GM13976 (cell line): Measurements from ENCODE around the gene FXYD1.

Experiments used
- DNase-seq: peaks from one replicate; pipeline ENCODE4 v3.0.0; 2012; ENCODE audit warnings: low spot score
- in situ Hi-C: fragments of 300-500 bp; cut with MboI; formaldehyde crosslinking; loops from one replicate; pipeline ENCODE4 v1.12.0; 2022; ENCODE audit warnings: low sequenced_read_pairs, mixed read lengths, inconsistent platforms; ENCODE audit not compliant: unreplicated experiment
- TF ChIP-seq, protein P1 (sequence below): IDR thresholded peaks from 2 replicates; pipeline ENCODE4 v1.5.1; 2012; ENCODE audit warnings: borderline replicate concordance, mild to moderate bottlenecking; ENCODE audit not compliant: insufficient read depth; ENCODE audit errors: extremely low read depth, missing control alignments, control extremely low read depth

FXYD1 gene

DNA sequence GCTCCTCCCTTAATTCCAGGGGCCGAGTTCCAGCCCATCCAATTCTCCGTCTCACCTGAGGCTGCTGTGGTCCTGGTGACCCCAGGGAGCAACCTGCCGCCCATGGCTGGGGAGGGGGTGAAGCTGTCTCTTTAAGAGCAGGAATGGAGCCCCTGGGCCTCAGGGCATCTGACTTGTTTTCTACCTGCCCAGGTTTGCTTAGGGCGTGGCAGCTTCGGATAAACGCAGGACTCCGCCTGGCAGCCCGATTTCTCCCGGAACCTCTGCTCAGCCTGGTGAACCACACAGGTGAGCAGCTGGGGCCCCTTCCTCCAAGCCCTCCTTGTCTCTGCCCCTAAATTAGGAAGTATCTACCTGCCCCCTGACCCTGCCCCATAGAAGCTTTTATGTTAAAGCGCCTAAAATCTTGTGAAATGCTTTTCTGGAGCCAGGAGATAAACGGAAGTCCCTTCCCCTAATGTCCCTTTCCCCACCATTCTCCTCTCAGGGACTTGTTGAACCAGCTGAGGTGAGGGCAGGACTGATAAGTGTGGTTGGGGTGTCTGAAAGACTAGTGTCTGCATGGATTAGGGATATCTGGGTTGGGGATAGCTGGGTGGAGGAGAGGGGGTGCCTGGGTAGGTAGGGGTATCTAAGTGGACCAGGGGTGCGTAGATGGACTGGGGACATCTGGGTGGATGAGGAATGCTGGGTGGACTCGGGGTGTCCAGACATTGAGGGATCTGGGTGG is 22.4 kb upstream of the FXYD1 start:
- TF ChIP-seq, protein P1, sequence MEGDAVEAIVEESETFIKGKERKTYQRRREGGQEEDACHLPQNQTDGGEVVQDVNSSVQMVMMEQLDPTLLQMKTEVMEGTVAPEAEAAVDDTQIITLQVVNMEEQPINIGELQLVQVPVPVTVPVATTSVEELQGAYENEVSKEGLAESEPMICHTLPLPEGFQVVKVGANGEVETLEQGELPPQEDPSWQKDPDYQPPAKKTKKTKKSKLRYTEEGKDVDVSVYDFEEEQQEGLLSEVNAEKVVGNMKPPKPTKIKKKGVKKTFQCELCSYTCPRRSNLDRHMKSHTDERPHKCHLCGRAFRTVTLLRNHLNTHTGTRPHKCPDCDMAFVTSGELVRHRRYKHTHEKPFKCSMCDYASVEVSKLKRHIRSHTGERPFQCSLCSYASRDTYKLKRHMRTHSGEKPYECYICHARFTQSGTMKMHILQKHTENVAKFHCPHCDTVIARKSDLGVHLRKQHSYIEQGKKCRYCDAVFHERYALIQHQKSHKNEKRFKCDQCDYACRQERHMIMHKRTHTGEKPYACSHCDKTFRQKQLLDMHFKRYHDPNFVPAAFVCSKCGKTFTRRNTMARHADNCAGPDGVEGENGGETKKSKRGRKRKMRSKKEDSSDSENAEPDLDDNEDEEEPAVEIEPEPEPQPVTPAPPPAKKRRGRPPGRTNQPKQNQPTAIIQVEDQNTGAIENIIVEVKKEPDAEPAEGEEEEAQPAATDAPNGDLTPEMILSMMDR, result no peak

GRCh38 chr19:35117116-35117515 is 21.5 kb upstream of the FXYD1 start:
- in situ Hi-C loops, result no loop called here

More for the DNA sequence above, 22.4 kb upstream of the FXYD1 start:
- in situ Hi-C loops, result no loop called here
- DNase-seq, result no peak

GRCh38 chr19:35117799-35118198 is 20.8 kb upstream of the FXYD1 start:
- TF ChIP-seq, protein P1, result no peak
- no peak for DNase-seq
- in situ Hi-C loops, result no loop called here

More at GRCh38 chr19:35117116-35117515, 21.5 kb upstream of the FXYD1 start:
- TF ChIP-seq, protein P1, result no peak
- no peak for DNase-seq

DNA sequence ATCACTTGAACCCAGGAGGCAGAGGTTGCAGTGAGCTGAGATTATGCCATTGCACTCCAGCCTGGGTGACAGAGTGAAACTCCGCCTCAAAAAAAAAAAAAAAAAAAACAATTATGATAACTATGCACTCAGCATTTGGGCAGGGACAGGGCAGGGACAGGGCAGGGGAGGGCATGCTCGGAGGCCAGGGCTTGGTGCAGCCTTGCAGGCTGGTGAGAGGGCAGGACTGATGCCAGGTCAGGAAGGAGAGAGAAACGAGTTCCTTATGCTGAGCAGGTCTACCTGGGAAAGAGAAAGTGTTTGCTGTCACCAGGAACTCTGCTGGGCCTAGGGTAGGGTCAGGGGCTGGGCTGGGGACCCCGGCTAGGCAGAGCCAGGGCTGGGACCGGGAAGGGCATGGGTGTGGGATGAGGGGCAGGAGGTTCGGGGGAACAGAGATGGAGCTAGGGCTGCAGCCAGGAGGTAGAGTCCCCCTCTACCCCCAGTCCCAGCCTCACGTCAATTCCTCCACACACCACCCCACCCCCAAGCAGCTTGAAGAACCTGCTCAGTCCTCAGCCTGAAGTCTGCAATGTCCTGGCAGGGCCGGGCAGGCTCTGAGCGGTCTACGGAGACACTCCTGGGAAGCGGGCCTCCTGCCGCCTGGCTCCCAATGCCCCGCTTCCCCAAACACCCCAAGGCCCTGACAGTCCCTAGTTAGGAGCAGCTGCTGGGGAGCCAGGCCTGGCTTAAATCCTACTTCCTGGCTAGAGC is 20.2 kb upstream of the FXYD1 start:
- no peak for DNase-seq
- TF ChIP-seq, protein P1, result no peak
- in situ Hi-C loops, result no loop called here

- no peak for DNase-seq
- TF ChIP-seq, protein P1, result no peak
- in situ Hi-C loops, result no loop called here
Observed at GRCh38 chr19:35119091-35119490, 19.5 kb upstream of the FXYD1 start.

GRCh38 chr19:35119578-35120155 is 19.0 kb upstream of the FXYD1 start:
- TF ChIP-seq, protein P1, result no peak
- in situ Hi-C loops, result no loop called here
- no peak for DNase-seq
